Fibroblast of the conjunctiva (primary cell): ENCODE results near the gene FER1L5.
"Not testable (repeated sequence)": the region's sequence is repeated elsewhere in the genome, so short reads cannot be mapped to it uniquely, and the experiment has no call there.

ENCODE experiments used
- DNase-seq: peaks from one replicate; pipeline ENCODE4 v3.0.0-alpha.2; 2010; ENCODE audit warnings: low read depth

Gene FER1L5

GRCh38 chr2:96636551-96637171, 5.9 kb upstream of the FER1L5 start:
- no peak for DNase-seq

GRCh38 chr2:96637385-96638143, 5.0 kb upstream of the FER1L5 start:
- DNase-seq = peak; percentile 69

- peak; percentile 77 for DNase-seq
These were observed 4.1 kb upstream of the FER1L5 start, which contains the start of gene KANSL3 for GRCh38 chr2:96638144-96639121. Gene KANSL3, minus strand, starts transcription at chr2:96638312. Its CDS starts 1,177 bp downstream, at chr2:96637135.

GRCh38 chr2:96647681-96648080, 5.1 kb downstream of the FER1L5 start:
- no peak for DNase-seq

GRCh38 chr2:96648306-96648930, 5.9 kb downstream of the FER1L5 start:
- DNase-seq = no peak

GRCh38 chr2:96649342-96649741, 6.8 kb downstream of the FER1L5 start:
- DNase-seq = no peak

- no peak for DNase-seq
These were observed 9.2 kb downstream of the FER1L5 start for GRCh38 chr2:96651793-96652192.

- not testable (repeated sequence) for DNase-seq
These were observed 12.2 kb downstream of the FER1L5 start for GRCh38 chr2:96654791-96655190.

- no peak for DNase-seq
These were observed 13.0 kb downstream of the FER1L5 start for GRCh38 chr2:96655526-96655925.

- DNase-seq = no peak
These were observed 14.0 kb downstream of the FER1L5 start for GRCh38 chr2:96656540-96656939.

- DNase-seq = no peak
These were observed 18.8 kb downstream of the FER1L5 start for GRCh38 chr2:96661324-96661723.

- DNase-seq = no peak
These were observed 19.8 kb downstream of the FER1L5 start for GRCh38 chr2:96662360-96662759.

- DNase-seq = no peak
These were observed 20.6 kb downstream of the FER1L5 start for GRCh38 chr2:96663177-96663576.

- no peak for DNase-seq
These were observed 21.3 kb downstream of the FER1L5 start for GRCh38 chr2:96663829-96664228.

- DNase-seq = no peak
These were observed 21.9 kb downstream of the FER1L5 start for GRCh38 chr2:96664366-96664925.

- DNase-seq = peak; percentile 96
These were observed 22.6 kb downstream of the FER1L5 start for GRCh38 chr2:96665083-96665569.

- not testable (repeated sequence) for DNase-seq
These were observed 23.2 kb downstream of the FER1L5 start for GRCh38 chr2:96665717-96666116.

GRCh38 chr2:96668771-96669170, 26.2 kb downstream of the FER1L5 start:
- no peak for DNase-seq

GRCh38 chr2:96669539-96670215, 27.1 kb downstream of the FER1L5 start:
- no peak for DNase-seq

- DNase-seq = no peak
These were observed 37.3 kb downstream of the FER1L5 start for GRCh38 chr2:96679848-96680247.
